Activated CD4-positive, CD25-positive, alpha-beta regulatory T cell treated with anti-CD3 and anti-CD28 coated beads, Interleukin-2, amount 50 U/mL, for 72 hours (primary cell): ENCODE data around the gene CXCR6.
"Not testable (repeated sequence)": the region's sequence is repeated elsewhere in the genome, so short reads cannot be mapped to it uniquely, and the experiment has no call there.

Experiments
- DNase-seq: peaks from one replicate; pipeline ENCODE4 v3.0.0; 2021

Gene CXCR6

DNA sequence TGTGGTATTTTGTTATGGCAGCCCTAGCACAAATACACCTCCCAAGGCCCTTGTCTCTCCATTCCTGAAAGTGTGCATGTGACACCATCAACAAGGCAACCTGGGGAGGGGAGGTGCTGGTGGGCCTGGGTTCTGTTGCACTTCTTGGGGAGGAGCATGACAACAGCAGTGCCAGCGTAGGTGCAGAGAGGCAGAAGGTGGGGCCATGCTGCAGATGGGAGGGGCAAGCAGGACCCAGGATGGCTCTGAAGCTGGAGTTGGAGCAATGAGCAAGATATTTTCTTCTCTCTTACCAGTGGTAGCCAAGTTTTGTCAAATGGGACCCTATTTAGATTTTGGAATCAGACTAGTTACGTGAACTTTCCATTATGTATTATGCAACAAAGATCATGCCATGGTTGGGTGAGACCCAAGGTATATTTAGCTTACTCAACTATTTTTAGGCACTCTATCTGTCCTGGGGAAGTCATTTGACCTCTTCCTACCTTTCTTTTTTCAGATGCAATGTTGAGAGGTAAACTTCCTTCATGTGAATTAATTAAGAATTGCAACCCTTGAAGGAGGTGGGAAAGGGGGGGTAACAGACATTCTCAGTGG is 49.0 kb downstream of the CXCR6 start:
- DNase-seq = no peak

DNA sequence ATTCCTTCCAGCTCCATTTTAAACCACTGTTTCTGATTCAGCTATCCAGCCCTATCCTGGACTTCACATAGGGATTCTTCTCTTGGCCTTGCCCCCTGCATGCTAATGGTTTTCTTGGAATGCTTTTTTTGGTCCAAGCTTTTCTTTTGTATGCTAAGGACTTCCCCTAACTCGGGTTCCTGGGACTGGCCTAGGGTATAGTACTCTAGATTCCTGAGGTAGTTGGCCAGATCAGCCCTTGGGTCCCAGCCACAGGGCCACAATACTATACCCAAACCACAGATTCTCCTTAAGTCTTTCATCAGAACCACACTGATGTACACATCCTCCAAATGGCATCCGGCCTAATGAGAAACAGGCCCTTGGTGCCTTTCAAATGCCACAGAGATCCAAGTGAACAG is 49.6 kb downstream of the CXCR6 start:
- no peak for DNase-seq

DNA sequence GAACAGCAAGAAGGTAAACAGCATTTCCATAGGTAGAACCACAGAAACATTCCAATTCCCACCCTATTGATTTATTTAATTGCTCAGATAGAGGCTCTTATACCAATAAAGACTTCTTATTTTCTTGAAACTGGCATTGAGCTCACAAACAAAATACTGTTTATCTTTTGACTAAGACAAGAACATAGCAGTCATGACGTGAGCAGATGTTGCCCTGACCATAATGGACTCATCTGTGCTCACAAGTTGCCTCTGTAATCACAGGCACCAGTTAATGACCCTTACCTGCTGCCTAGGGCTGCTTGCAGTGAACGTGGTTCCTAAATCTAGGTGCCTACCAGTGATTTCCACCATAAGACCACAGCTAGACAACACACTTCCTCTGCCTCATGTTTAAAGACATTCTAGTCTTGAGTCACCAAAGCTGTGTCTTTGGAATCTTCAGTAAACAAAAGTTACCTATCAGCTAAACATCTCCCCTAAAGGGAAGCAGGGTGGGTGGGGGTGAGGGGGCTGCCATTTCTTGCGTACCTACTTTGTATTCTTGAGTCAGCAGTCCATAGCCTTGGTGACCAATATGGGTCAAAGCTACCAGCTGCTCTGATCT is 50.3 kb downstream of the CXCR6 start:
- DNase-seq = no peak

DNA sequence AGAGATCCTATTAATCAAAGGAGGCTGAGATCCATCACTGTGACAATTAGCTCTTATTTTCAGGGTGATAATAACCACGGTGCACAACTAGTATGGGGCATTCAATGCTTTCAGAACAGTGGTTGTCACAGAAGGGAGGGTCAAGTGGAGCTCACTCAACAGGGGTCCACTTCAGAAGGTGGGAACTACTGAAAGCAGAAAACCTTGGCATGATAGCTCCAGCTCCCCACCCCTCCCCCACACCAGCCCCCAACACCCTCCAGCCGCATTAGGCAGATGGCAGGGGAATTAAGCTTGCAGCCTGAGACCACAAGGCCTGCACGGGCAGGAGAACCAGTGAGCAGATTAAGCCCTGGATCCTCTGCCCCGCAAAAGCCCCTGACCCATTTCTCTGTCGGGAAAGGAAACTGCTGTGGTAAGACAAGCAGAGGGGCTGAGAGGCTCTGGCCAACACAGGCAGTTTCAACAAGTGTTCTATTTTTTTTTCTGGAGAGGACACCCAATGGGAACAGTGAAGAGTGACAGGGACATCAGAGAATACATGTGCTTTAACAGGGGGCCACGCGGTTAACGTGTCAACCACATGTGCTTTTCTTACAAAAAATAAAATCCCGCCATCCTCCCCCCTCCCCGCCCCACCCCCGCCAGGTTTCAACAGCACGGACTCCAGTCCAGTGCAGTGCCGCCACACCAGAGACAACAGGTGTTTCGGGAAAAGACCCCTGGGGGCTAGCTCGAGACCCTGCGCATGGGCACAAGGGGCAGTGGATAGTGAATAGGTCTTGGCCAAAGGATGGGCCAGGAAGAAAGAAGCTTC is 51.4 kb downstream of the CXCR6 start:
- peak; percentile 52 for DNase-seq

DNA sequence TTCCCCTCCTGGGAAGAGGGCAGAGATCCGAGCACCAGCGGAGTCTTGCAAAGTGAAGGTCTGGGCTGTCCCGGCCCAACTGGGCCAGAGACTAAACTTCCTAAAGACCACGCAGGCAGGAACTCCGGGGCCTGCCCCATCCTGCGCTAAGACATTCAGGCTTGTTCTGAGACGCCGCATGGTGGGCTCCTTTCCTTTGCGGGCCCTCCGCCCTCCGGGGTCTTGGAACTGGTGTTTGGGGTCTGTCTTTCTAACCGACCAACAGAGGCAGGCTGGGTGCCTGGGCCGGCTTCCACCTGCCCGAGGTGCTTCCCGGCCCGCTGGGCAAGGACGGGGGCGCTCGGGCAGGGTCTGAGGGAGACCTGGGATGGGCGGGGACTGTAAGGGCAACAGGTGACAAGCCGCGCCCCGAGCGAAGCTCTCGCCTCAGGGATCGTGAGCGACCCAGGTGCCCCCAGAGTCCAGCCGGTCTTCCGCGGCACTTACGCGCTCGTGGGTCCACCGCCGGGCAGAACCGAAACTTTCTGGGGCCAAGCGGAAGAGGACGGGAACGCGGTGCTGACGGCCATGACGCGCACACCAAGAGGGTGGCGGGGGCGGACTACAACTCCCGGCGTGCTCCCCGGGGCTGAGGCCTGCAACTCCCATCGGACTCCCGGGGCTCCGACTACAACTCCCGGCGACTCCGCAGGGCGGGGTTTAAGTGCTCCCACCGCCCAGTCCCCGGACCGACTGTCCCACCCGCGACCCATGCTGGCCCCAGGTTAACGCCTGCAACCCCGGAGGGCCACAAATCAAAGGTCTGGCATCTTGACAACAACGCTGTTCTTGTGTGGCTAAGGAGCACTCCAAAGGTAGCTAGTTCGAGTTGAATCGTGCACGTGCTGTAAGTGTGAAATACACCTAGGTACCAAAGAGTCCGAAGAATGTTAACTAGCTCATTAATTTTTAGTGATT is 52.2 kb downstream of the CXCR6 start, which contains the start of gene FYCO1:
Gene FYCO1 (minus strand): TSS at position 589 of the 957 bp plus-strand sequence. CDS start 10,914 bp downstream, outside the sequence.
- DNase-seq = peak; percentile 88

DNA sequence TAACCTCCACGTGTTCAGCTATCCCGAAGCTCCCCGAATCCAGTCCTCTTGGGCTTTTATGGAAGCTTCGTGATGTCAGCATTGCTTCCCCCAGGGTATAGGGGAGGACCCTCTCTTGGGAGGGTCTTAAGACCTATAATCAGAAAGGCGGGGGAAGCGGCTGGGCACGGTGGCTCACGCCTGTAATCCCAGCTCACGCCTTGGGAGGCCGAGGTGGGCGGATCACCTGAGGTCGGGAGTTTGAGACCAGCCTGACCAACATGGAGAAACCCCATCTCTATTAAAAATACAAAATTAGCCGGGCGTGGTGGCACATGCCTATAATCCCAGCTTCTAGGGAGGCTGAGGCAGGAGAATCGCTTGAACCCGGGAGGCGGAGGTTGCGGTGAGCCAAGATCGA is 54.2 kb downstream of the CXCR6 start:
- DNase-seq = not testable (repeated sequence)

DNA sequence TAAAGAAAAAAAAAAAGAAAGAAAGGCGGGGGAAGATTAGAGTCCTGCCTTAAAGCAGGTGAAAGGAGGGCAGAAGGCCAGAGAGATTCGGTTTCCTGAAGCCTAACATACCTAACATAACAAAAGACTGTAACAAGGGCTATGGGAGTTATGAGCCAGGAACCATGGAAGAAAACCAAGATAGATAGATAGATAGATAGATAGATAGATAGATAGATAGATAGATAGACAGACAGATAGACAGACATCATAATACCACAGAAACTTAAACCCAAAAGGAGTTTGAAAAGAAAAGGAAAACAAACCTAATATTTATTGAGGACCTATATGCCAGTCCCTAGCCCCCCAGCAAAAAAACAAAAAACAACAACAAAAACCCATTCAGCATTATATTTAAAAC is 54.7 kb downstream of the CXCR6 start:
- DNase-seq = no peak
